Activated T-helper 2 cell treated with anti-CD3 and anti-CD28 coated beads, Interferon-gamma antibody, Interleukin-2, Interleukin-4, amounts not matched to agents 10 μg/mL and 5 μg/mL and 100 μg/mL, durations not matched to agents 14 hours and 24 hours and 36 hours (primary cell): ENCODE results near the gene DNAH11. TPM values are rescaled to one million over a fixed set of nuclear protein-coding genes. Genes with fewer than 3 reads are reported as not detected.
"Not testable (repeated sequence)": the region's sequence is repeated elsewhere in the genome, so short reads cannot be mapped to it uniquely, and the experiment has no call there.

ENCODE experiments used
- DNase-seq: peaks from one replicate; pipeline ENCODE4 v3.0.0; 2021; ENCODE audit warnings: low spot score
- H3K27ac Mint-ChIP-seq: one replicate; pipeline ENCODE4 v1.8.0; 2021; ENCODE audit warnings: mixed read lengths
- H3K27me3 Mint-ChIP-seq: one replicate; pipeline ENCODE4 v1.8.0; 2021; ENCODE audit warnings: low read depth, mixed read lengths
- H3K36me3 Mint-ChIP-seq: one replicate; pipeline ENCODE4 v1.8.0; 2021; ENCODE audit warnings: low read depth, mixed read lengths
- H3K4me1 Mint-ChIP-seq: one replicate; pipeline ENCODE4 v1.8.0; 2021; ENCODE audit warnings: low read depth, mixed read lengths
- H3K4me3 Mint-ChIP-seq: one replicate; pipeline ENCODE4 v1.8.0; 2021; ENCODE audit warnings: low read depth, mild to moderate bottlenecking, moderate library complexity, mixed read lengths
- H3K9me3 Mint-ChIP-seq: one replicate; pipeline ENCODE4 v1.8.0; 2021; ENCODE audit warnings: mixed read lengths
- intact Hi-C: fragments of 100-400 bp; cut with micrococcal nuclease; formaldehyde crosslinking; loops from one replicate; pipeline ENCODE4 v1.15.1; 2023
- total RNA-seq: library from RNA; stranded (reverse); gene quantifications from 2 replicates; pipeline ENCODE4 v1.2.3, GENCODE V29; 2022

Gene DNAH11
- total RNA-seq, 1 donor from 2014 or later, result 3.7 TPM

DNA sequence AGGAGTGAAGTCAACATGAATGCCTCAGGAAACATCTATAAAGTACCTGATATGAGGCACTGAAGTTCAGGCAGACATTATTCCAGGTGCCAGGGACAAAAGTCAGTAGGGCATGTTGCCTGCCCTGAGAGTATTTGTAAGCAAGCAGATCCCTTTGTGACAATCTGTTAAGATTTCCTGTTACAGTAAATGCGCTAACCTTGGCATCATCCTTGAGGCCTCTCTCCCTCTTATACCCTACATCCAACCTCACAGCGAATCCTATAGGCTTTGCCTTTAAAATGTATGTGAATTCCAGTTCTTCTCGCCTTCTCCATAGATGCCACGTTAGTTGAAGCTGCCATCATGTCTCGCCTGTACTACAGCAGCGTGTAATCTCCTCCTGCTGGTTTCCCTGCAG lies 165.3 kb downstream of the DNAH11 start:
- no peak overlapping the region for H3K4me3 Mint-ChIP-seq
- intact Hi-C loops, result no loop called here
- H3K27me3 Mint-ChIP-seq, result no peaks in the 10 kb centered on the region
- H3K36me3 Mint-ChIP-seq, result no peaks in the 10 kb centered on the region
- DNase-seq, result no peak
- no peaks in the 10 kb centered on the region for H3K9me3 Mint-ChIP-seq
- no peaks in the 10 kb centered on the region for H3K4me1 Mint-ChIP-seq
- no peak overlapping the region for H3K27ac Mint-ChIP-seq

DNA sequence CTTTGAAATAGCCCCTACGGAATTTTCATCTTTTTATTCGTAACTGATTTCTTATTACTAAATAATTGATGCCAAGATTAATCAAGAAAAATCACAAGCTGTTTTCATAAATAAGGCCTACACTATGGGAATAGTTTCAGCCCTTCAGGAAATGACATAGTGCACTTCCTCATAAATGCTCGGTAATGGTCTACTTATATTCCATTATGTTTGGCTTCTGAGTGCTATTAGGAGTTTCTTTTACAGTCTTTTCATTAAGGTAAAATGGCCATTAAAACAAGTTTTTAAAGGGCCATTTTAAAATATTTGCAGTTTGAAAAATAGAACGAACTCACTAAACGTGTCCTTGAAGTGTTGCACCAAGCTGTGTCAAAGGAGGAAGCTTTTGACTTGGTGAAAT lies 174.5 kb downstream of the DNAH11 start:
- Mint-ChIP-seq H3K4me3 (no peak overlapping the region), H3K4me1 (no peaks in the 10 kb centered on the region), H3K27ac (no peak overlapping the region), H3K27me3 (peaks cover 2% of the 10 kb centered on the region), H3K36me3 (no peaks in the 10 kb centered on the region), H3K9me3 (no peaks in the 10 kb centered on the region)
- intact Hi-C loops, result no loop called here
- DNase-seq, result no peak

DNA sequence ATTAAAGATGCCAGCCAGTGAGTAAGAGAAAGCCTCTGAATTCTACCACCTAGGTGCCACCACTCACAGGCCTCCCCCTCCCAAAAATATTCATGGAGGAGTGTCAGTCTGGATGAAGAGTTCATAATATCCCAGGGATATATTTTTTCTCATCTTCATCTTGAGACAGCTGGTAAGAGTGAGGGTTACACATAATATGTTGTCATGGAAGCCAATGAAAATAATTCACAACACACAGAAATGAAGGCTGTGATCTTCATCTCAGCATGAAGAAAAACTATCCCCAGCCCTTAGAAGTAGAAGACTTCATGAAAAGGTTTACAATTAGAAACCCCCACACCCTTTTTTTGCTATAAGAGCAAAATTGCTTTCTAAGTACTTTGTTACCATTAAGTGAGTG lies 175.6 kb downstream of the DNAH11 start:
- intact Hi-C loops, result no loop called here
- H3K36me3 Mint-ChIP-seq, result no peaks in the 10 kb centered on the region
- H3K4me1 Mint-ChIP-seq, result no peaks in the 10 kb centered on the region
- no peaks in the 10 kb centered on the region for H3K9me3 Mint-ChIP-seq
- H3K4me3 Mint-ChIP-seq, result no peak overlapping the region
- DNase-seq, result no peak
- H3K27me3 Mint-ChIP-seq, result peaks cover 2% of the 10 kb centered on the region
- H3K27ac Mint-ChIP-seq, result no peak overlapping the region

DNA sequence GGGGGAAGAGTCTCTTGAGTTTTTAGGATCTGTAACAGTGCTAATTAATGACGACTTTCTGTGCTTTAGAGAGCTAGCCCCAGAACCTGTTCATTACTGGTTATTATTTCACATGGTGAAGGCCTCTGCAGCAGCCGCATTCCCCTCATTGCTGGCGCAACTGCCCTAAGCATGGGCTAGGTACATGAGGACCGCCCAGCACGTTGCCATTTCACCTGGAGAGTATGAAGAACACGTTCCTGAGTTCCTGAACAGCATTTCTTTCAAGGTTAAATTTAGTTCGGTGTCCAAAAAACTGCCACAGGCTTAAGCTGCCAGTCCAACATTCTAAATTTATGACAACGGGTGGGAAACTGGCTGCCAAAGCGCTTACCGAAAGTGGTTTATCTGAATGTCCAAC lies 177.0 kb downstream of the DNAH11 start:
- Mint-ChIP-seq H3K9me3 (no peaks in the 10 kb centered on the region), H3K36me3 (no peaks in the 10 kb centered on the region), H3K27me3 (peaks cover 2% of the 10 kb centered on the region), H3K4me1 (no peaks in the 10 kb centered on the region), H3K27ac (no peak overlapping the region), H3K4me3 (no peak overlapping the region)
- intact Hi-C loops, result no loop called here
- no peak for DNase-seq

DNA sequence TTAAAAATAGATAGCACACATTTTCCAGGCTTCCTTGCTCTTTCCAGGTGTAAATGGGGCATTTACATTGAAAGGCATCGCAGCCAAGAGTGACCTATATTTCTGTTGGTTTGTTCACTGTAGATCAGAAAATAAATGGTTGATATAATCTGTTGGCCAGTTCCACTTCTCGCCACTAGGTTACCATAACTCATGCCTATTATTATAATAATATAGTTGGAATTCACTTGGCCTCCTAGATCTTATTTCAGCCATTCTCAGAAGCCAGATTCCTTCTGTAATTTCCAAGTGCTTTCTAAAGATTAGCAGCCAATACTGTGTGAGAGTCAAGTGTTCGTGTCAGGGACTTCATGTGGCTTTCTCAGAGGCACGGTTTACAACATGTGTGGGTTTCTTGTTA lies 179.5 kb downstream of the DNAH11 start:
- no peak for DNase-seq
- intact Hi-C loops, result no loop called here
- peaks cover 2% of the 10 kb centered on the region for H3K27me3 Mint-ChIP-seq
- H3K27ac Mint-ChIP-seq, result no peak overlapping the region
- H3K4me1 Mint-ChIP-seq, result no peaks in the 10 kb centered on the region
- H3K4me3 Mint-ChIP-seq, result no peak overlapping the region
- H3K9me3 Mint-ChIP-seq, result no peaks in the 10 kb centered on the region
- no peaks in the 10 kb centered on the region for H3K36me3 Mint-ChIP-seq

DNA sequence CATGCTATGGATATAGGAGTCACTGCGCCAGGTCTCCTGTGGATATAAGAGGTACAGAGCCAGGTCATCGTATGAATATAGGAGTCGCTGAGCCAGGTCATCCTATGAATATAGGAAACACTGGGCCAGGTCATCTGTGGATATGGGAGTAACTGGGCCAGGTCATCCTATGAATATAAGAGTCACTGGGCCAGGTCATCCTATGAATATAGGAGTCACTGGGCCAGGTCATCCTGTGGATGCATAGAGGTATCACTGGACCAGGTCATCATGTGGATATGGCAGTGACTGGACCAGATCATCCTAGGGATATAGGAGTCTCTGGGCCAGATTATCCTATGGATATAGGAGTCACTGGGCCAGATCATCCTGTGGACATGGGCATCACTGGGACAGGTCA lies 181.7 kb downstream of the DNAH11 start:
- Mint-ChIP-seq H3K27ac (no peak overlapping the region), H3K27me3 (peaks cover 2% of the 10 kb centered on the region), H3K4me3 (no peak overlapping the region), H3K36me3 (no peaks in the 10 kb centered on the region), H3K9me3 (no peaks in the 10 kb centered on the region), H3K4me1 (no peaks in the 10 kb centered on the region)
- intact Hi-C loops, result no loop called here
- DNase-seq, result no peak

DNA sequence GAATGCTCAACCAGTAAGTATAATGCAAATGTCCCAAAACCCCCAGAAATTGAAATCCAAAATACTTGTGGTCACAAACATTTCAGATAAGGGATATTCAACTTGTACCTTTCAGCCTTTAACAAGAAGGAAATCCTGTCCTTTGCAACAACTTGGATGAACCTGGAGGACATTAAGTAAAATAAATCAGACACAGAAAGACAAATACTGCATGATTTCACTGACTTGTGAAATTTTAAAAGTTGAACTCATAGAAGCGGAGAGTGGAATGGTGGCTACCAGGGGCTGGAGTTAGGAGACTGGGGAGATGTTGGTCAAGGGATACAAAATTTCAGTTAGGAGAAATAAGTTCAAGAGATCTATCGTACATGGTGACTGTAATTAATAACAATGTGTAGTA lies 187.6 kb downstream of the DNAH11 start:
- Mint-ChIP-seq H3K36me3 (no peaks in the 10 kb centered on the region), H3K27ac (no peak overlapping the region), H3K4me3 (no peak overlapping the region), H3K27me3 (no peaks in the 10 kb centered on the region), H3K4me1 (no peaks in the 10 kb centered on the region), H3K9me3 (no peaks in the 10 kb centered on the region)
- intact Hi-C loops, result no loop called here
- no peak for DNase-seq

DNA sequence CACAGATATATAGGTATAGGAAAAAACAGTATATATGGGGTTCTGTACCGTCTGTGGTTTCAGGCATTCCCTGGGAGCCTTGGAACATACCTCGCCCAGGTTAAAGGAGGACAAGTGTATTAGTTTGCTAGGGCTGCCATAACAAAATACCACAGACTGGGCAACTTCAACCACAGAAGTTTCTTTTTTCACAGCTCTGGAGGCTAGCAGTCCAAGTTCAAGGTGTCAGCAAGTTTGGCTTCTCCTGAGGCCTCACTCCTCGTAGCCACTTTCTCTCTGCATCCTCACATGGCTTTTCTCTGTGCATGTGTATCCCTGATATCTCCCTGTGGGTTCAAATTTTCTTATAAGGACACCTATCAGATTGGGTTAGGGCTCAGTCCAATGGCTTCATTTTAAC lies 189.1 kb downstream of the DNAH11 start:
- no peaks in the 10 kb centered on the region for H3K9me3 Mint-ChIP-seq
- DNase-seq, result no peak
- no peaks in the 10 kb centered on the region for H3K27me3 Mint-ChIP-seq
- intact Hi-C loops, result no loop called here
- no peaks in the 10 kb centered on the region for H3K36me3 Mint-ChIP-seq
- no peaks in the 10 kb centered on the region for H3K4me1 Mint-ChIP-seq
- no peak overlapping the region for H3K4me3 Mint-ChIP-seq
- H3K27ac Mint-ChIP-seq, result no peak overlapping the region

DNA sequence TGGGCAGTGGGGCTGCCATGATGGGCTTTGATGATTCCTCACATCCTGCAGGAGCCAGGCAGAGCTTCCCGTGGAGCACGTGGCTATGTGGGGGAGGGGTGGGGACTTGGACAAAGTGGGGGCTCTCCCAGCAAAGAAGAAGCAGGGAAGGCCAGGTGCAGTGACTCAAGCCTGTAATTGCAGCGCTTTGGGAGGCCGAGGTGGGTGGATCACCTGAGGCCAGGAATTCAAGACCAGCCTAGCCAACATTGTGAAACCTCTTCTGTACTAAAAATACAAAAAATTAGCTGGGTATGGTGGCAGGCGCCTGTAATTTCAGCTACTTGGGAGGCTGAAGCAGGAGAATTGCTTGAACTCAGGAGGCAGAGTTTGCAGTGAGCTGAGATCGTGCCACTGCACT lies 190.1 kb downstream of the DNAH11 start:
- intact Hi-C loops, H3K4me3 Mint-ChIP-seq, H3K27me3 Mint-ChIP-seq, H3K4me1 Mint-ChIP-seq, H3K27ac Mint-ChIP-seq, H3K9me3 Mint-ChIP-seq, H3K36me3 Mint-ChIP-seq, DNase-seq: not testable (repeated sequence)

DNA sequence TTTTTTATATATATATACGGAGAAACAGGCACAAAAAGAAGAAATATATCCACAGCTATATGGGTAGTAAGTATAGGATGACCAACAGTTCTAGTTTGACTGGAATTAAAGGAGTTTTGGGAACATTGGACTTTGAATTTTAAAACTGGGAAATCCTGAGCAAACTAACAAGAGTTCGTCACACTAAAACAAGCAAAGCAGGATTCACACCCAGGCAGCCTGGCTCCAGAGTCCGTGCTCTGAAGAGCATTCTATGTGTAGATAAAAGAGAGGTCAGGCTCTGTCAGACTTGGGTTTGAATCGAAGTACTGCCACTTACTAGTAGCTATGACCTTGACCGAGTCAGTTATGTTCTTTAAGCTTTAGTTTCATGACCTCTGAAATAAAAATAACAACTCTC lies 191.0 kb downstream of the DNAH11 start:
- no peaks in the 10 kb centered on the region for H3K36me3 Mint-ChIP-seq

DNA sequence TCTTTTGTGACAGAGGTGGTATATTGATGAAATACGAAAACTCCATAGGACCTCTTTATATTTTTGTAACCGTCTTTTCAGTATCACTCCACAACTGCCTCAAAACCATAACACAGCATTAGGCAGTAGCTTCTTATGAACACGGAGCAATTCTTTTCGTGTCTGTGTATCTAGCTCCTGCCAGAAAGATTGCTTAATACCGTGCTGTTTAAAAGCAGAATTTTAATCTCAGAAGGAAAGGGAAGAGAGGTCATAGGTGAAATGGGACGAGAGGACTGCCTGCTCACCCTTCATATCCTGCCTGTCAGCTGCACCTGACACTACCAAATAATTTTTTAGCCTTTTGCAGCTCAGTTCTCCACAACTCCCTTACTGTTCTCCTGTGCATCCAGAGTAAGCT lies 200.7 kb downstream of the DNAH11 start:
- Mint-ChIP-seq H3K4me3 (no peak overlapping the region), H3K4me1 (no peaks in the 10 kb centered on the region), H3K36me3 (no peaks in the 10 kb centered on the region), H3K27me3 (peaks cover 5% of the 10 kb centered on the region), H3K9me3 (no peaks in the 10 kb centered on the region), H3K27ac (no peak overlapping the region)
- intact Hi-C loops, result no loop called here
- DNase-seq, result no peak

More for the DNA sequence above, 191.0 kb downstream of the DNAH11 start:
- H3K4me3 Mint-ChIP-seq, result no peak overlapping the region
- H3K27me3 Mint-ChIP-seq, result no peaks in the 10 kb centered on the region
- H3K4me1 Mint-ChIP-seq, result no peaks in the 10 kb centered on the region
- intact Hi-C loops, result no loop called here
- H3K9me3 Mint-ChIP-seq, result no peaks in the 10 kb centered on the region
- no peak for DNase-seq
- no peak overlapping the region for H3K27ac Mint-ChIP-seq

DNA sequence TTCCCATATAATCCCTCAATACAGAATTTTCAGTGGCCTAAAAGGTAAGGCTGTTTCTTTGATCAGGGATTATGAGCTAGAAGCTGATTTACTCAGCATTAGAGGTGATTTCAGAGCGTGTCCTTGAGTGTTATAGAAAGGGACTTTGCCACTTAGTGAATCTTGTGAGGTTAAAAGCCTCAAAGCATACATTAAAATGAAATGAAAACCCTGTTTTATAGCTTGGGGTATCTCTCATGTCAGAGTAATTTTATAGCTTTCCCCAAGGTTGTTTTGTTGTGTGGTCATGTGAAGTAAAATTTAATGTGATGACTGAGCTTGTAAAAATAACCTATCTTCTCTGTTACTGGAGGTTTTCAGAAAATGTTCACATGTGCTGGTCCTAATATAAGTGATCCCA lies 204.1 kb downstream of the DNAH11 start:
- Mint-ChIP-seq H3K27me3 (peaks cover 5% of the 10 kb centered on the region), H3K36me3 (no peaks in the 10 kb centered on the region), H3K9me3 (no peaks in the 10 kb centered on the region), H3K4me3 (no peak overlapping the region), H3K4me1 (no peaks in the 10 kb centered on the region), H3K27ac (no peak overlapping the region)
- intact Hi-C loops, result no loop called here
- DNase-seq, result no peak

DNA sequence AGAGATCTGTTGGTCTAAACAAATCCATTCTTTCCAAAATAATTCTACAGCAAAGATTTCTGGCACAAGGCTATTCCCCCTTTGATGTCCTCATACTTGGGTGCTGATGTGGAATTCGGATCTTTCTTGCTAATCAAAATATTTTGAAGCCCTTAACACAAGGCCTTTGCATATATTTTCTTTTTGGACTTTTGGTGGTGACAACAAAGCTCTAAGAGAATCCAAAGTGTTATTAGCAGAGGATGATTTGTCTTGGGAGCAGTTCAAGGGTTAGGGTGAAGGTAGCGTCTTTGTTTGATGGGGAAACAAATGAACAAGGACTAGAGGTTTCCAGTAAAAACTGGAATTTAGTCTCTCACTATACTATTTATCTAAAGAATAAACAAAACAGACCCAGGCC lies 205.0 kb downstream of the DNAH11 start:
- intact Hi-C loops, result no loop called here
- Mint-ChIP-seq H3K9me3 (no peaks in the 10 kb centered on the region), H3K4me1 (no peaks in the 10 kb centered on the region), H3K27ac (no peak overlapping the region), H3K4me3 (no peak overlapping the region), H3K27me3 (peaks cover 5% of the 10 kb centered on the region), H3K36me3 (no peaks in the 10 kb centered on the region)
- no peak for DNase-seq

DNA sequence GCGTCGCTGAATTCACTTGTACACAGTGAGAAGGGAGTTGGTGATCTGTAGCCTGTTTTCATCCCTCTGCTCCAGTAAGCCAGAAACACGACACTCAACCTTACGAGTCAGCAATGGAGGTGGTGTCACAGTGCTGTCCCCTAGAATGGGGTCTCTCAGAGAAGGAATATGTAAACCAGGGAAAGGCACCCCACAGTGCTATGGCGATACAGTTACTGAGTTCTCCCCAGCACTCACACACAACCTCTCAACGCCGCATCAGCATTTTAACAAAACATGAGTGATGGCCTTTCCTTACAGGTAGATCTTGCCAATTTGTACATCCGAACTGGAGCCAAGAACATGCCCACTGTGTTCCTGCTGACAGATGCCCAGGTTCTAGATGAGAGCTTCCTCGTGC lies 206.5 kb downstream of the DNAH11 start:
- intact Hi-C loops, result no loop called here
- H3K27ac Mint-ChIP-seq, result no peak overlapping the region
- H3K4me1 Mint-ChIP-seq, result no peaks in the 10 kb centered on the region
- no peaks in the 10 kb centered on the region for H3K36me3 Mint-ChIP-seq
- H3K9me3 Mint-ChIP-seq, result no peaks in the 10 kb centered on the region
- H3K27me3 Mint-ChIP-seq, result peaks cover 1% of the 10 kb centered on the region
- no peak overlapping the region for H3K4me3 Mint-ChIP-seq
- DNase-seq, result no peak
